Measurements from ENCODE around the gene TMEM244. TPM values are rescaled to one million over a fixed set of nuclear protein-coding genes. Genes with fewer than 3 reads are reported as not detected.
A peak's percentile ranks its signal among the peaks of the same experiment; 100 is the strongest.

TMEM244 gene
- total and polyA plus RNA-seq, 9 of the 15 experiments (the other 6 are each of a cell fraction or from before 2014, with no cell fraction given) = not detected

DNA sequence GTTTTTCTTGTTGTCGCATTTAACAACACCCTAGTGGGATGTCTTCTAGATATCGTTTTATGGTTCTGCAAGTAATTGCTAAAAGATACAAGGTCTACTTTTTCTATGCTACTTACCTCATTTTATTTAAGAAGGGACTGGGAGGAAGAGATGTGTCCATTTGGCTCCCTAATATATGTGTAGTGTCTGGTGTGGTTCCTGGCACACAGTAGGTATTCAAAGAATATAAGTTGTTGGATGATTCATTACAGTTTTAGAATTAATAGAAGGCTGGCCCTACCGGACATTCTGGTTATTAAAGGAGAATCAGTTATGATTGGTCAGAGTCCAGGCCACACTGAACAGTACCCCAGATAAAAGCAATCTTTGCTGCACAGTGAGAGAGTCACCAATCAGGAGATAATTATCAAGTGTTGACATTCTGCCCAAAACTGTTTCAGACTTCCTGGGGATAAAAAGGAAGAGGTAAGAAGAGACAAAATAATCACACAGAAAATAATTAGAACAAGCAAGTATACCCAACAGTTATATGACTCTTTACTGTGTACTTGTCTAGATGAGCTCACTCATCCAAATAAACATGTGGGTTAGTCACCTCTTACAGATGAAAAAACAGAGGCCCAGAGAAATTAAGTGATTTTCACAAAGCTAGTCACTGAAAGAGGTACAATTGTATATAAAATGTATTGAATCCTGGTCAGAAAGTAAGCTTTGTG, 7.0 kb downstream of the TMEM244 start (continued):
- TF ChIP-seq ZNF592 (IDR thresholded peaks at IDR 0.05) (0 out of 2 replicates have a peak, but pooled peaks have one; percentile 3), PRPF4 (IDR thresholded peaks at IDR 0.05; ENCODE audit: insufficient read depth, low read depth, low read length, poor library complexity, severe bottlenecking) (no peak), ZNF696 (CRISPR knock-in tag; conservative IDR thresholded peaks at IDR 0.05) (no peak), TCF7L2 (IDR thresholded peaks at IDR 0.05; ENCODE audit: low read depth, low read length) (no peak), CBX1 (IDR thresholded peaks at IDR 0.05; ENCODE audit: low read depth) (no peak), CHCHD3 (CRISPR knock-in tag; IDR thresholded peaks at IDR 0.05) (no peak), TEAD4 (IDR thresholded peaks at IDR 0.05; ENCODE audit: low read length) (peak; percentile 85), TEAD4 (CRISPR knock-in tag; IDR thresholded peaks at IDR 0.05; ENCODE audit: borderline replicate concordance) (no peak), CHAMP1 (IDR thresholded peaks at IDR 0.05) (no peak), SAP30 (IDR thresholded peaks at IDR 0.05; ENCODE audit: borderline replicate concordance, insufficient read depth, low read depth, low read length, poor library complexity, severe bottlenecking) (no peak), ZFPM2 (CRISPR knock-in tag; IDR thresholded peaks at IDR 0.05) (no peak), ZNF551 (CRISPR knock-in tag; IDR thresholded peaks at IDR 0.05) (no peak), ZFP1 (CRISPR knock-in tag; IDR thresholded peaks at IDR 0.05) (no peak), BRD9 (IDR thresholded peaks at IDR 0.05; ENCODE audit: low read depth, partially characterized antibody) (no peak), SMAD1 (IDR thresholded peaks at IDR 0.05; ENCODE audit: low read depth, low read length, partially characterized antibody) (no peak), ARID3A (IDR thresholded peaks at IDR 0.05; ENCODE audit: borderline replicate concordance, low read depth, low read length) (peak; percentile 35; the same call in 1 of the 2 replicates)
- TF ChIP-seq, protein P1, sequence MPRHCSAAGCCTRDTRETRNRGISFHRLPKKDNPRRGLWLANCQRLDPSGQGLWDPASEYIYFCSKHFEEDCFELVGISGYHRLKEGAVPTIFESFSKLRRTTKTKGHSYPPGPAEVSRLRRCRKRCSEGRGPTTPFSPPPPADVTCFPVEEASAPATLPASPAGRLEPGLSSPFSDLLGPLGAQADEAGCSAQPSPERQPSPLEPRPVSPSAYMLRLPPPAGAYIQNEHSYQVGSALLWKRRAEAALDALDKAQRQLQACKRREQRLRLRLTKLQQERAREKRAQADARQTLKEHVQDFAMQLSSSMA (CRISPR knock-in tag; IDR thresholded peaks at IDR 0.05) = no peak

Measured in K562 (cell line).